SK-N-SH treated with all-trans-retinoic acid at 6 μM for 48 hours (cell line): Measurements from ENCODE around the gene MSRB3.

Source experiments
- ESRRG ChIP-seq: fragments of 250-450 bp; sonication (Bioruptor Pico); IDR thresholded peaks from 2 replicates; pipeline ENCODE4 v1.6.1; 2021; ENCODE audit warnings: mild to moderate bottlenecking
- PATZ1 ChIP-seq: fragments of 250-450 bp; sonication (Bioruptor Pico); IDR thresholded peaks from 2 replicates; pipeline ENCODE4 v1.8.0; 2020; ENCODE audit warnings: mild to moderate bottlenecking, moderate library complexity, borderline replicate concordance
- POU6F1 ChIP-seq: fragments of 250-450 bp; sonication (Bioruptor Pico); IDR thresholded peaks from 2 replicates; pipeline ENCODE4 v1.8.0; 2021; ENCODE audit warnings: low read depth, mild to moderate bottlenecking, moderate library complexity, borderline replicate concordance
- RARB ChIP-seq: fragments of 250-450 bp; sonication (Bioruptor Pico); IDR thresholded peaks from 2 replicates; pipeline ENCODE4 v1.8.0; 2021; ENCODE audit warnings: mild to moderate bottlenecking, moderate library complexity
- ZFP3 ChIP-seq: fragments of 250-450 bp; sonication (Bioruptor Pico); IDR thresholded peaks from 2 replicates; pipeline ENCODE4 v1.5.0; 2020; ENCODE audit warnings: mild to moderate bottlenecking, moderate library complexity
- ZNF565 ChIP-seq: fragments of 450-650 bp; formaldehyde crosslinking; conservative IDR thresholded peaks from 2 replicates; pipeline ENCODE4 v1.5.0; 2020; ENCODE audit warnings: low read depth, mild to moderate bottlenecking, moderate library complexity

GRCh38 chr12:65427646-65428045, 149.2 kb downstream of the MSRB3 start:
- TF ChIP-seq ZNF565 (CRISPR knock-in tag) (no peak), POU6F1 (CRISPR knock-in tag) (no peak), PATZ1 (CRISPR knock-in tag) (no peak), ZFP3 (CRISPR knock-in tag) (no peak), RARB (no peak), ESRRG (CRISPR knock-in tag) (no peak)
